Stomach (tissue), 9 donors: ENCODE measurements around the gene GLB1L2. TPM values are rescaled to one million over a fixed set of nuclear protein-coding genes. Genes with fewer than 3 reads are reported as not detected.
A peak's percentile ranks its signal among the peaks of the same experiment; 100 is the strongest.

Source experiments
- DNase-seq, 2 donors: peaks; one replicate each; pipeline versions ENCODE4 v3.0.0 to v3.0.0-alpha.2; 2013 to 2019
- H3K27ac ChIP-seq, 5 donors: fragments of 200-600 bp in 4 of 5; sonication (generic) in 4 of 5; one replicate each; pipeline ENCODE4 v1.5.1; 2013 to 2019; ENCODE audit warnings: mild to moderate bottlenecking in 1 of 5, moderate library complexity in 1 of 5
- H3K27me3 ChIP-seq, 3 donors: fragments of 200-600 bp; sonication (generic); one replicate each; pipeline ENCODE4 v1.5.1; 2017 to 2019; ENCODE audit warnings: mixed run types in 1 of 3
- H3K36me3 ChIP-seq, 4 donors: fragments of 200-600 bp; sonication (generic); 1 replicate in 3 of 4; 2 replicates in 1 of 4; pipeline ENCODE4 v1.5.1; 2016 to 2019
- H3K4me1 ChIP-seq, 4 donors: fragments of 200-600 bp; sonication (generic); one replicate each; pipeline ENCODE4 v1.5.1; 2016 to 2019
- H3K4me3 ChIP-seq, 4 donors: fragments of 200-600 bp; sonication (generic) in 3 of 4; one replicate each; pipeline ENCODE4 v1.5.1; 2016 to 2019; ENCODE audit warnings: mild to moderate bottlenecking in 1 of 4
- H3K9me3 ChIP-seq, 4 donors: fragments of 200-600 bp; sonication (generic); one replicate each; pipeline ENCODE4 v1.5.1; 2016 to 2019
- EP300 ChIP-seq: sonication (generic); formaldehyde crosslinking; IDR thresholded peaks from one replicate; pipeline ENCODE4 v1.6.1; 2017; ENCODE audit warnings: antibody characterized with exemption
- POLR2A ChIP-seq, 4 donors: fragments of 450-650 bp; IDR thresholded peaks; one replicate each; pipeline ENCODE4 v1.6.1; 2016; ENCODE audit warnings: antibody characterized with exemption in 4 of 4, control low read depth in 2 of 4, mild to moderate bottlenecking in 1 of 4, moderate library complexity in 1 of 4
- POLR2AphosphoS5 ChIP-seq, 3 donors: sonication (generic); formaldehyde crosslinking; IDR thresholded peaks; one replicate each; pipeline ENCODE4 v1.6.1; 2016; ENCODE audit warnings: antibody characterized with exemption in 3 of 3
- WGBS, 5 donors: extraction: QIAGEN DNeasy Blood & Tissue Kit in 3 of 5; methylation state at CpG; one replicate each; pipeline versions ENCODE4 v1.1.5 to v1.1.7; 2013 to 2018; 5-methylcytosine and 5-hydroxymethylcytosine counted together
- intact Hi-C: fragments of 100-400 bp; cut with DNase I; formaldehyde crosslinking; loops from one replicate; pipeline ENCODE4 v1.15.1; 2023; ENCODE audit warnings: low total_unique reads
- polyA plus RNA-seq, 3 donors: library from polyadenylated mRNA; stranded (reverse); fragments of 200-250 nt; gene quantifications; one replicate each; pipeline ENCODE4 v1.2.3, GENCODE V29; 2013
- total RNA-seq, 5 donors: library from RNA; depleted of rRNA; stranded (reverse); fragments of >200 nt; gene quantifications; one replicate each; pipeline versions ENCODE4 v1.1.0 to v1.2.3, GENCODE V29; 2014 to 2016
- TF ChIP-seq, protein P1 (sequence below), 7 experiments: fragments of 450-650 bp in 4 of 7; fragments of 200-600 bp in 3 of 7; sonication (generic) in 3 of 7; IDR thresholded peaks; one replicate each; pipeline ENCODE4 v1.5.1; 2016 to 2019; ENCODE audit warnings: antibody characterized with exemption in 7 of 7, control low read depth in 2 of 7, mild to moderate bottlenecking in 1 of 7
- donor health status: healthy with polysubstance abuse.
- donor health status: Bipolar disorder and iron deficiency.
- donor health status: healthy.

The GLB1L2 gene
- total and polyA plus RNA-seq, 8 donors, result 2.1 to 19.2 (median 5.3) TPM

- no peaks in the 10 kb centered on the region for H3K9me3 ChIP-seq
- WGBS, 5 donors, result 58 to 68% (median 62%) methylated on average over 5 of the region's 5 CpGs
- H3K27ac ChIP-seq, result peak overlapping the region; percentile 60 to 79 (median 74)
- intact Hi-C loops, result no loop called here
- peaks cover 7 to 90% (median 41%) of the 10 kb centered on the region in 3 donors for H3K27me3 ChIP-seq
- H3K4me3 ChIP-seq, result peak overlapping the region; percentile 50 to 53 (median 52)
- TF ChIP-seq POLR2AphosphoS5 (IDR thresholded peaks at IDR 0.05), result no peak
- no peak for TF ChIP-seq POLR2A (IDR thresholded peaks at IDR 0.05)
- TF ChIP-seq, protein P1, sequence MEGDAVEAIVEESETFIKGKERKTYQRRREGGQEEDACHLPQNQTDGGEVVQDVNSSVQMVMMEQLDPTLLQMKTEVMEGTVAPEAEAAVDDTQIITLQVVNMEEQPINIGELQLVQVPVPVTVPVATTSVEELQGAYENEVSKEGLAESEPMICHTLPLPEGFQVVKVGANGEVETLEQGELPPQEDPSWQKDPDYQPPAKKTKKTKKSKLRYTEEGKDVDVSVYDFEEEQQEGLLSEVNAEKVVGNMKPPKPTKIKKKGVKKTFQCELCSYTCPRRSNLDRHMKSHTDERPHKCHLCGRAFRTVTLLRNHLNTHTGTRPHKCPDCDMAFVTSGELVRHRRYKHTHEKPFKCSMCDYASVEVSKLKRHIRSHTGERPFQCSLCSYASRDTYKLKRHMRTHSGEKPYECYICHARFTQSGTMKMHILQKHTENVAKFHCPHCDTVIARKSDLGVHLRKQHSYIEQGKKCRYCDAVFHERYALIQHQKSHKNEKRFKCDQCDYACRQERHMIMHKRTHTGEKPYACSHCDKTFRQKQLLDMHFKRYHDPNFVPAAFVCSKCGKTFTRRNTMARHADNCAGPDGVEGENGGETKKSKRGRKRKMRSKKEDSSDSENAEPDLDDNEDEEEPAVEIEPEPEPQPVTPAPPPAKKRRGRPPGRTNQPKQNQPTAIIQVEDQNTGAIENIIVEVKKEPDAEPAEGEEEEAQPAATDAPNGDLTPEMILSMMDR (IDR thresholded peaks at IDR 0.05), result no peak
- no peak for TF ChIP-seq EP300
- H3K36me3 ChIP-seq, result no peaks in the 10 kb centered on the region
- no peak for DNase-seq
- H3K4me1 ChIP-seq, result peaks cover 17 to 39% (median 29%) of the 10 kb centered on the region in 4 donors
Observed at GRCh38 chr11:134410766-134411165, 79.0 kb downstream of the GLB1L2 start.

GRCh38 chr11:134412203-134413042 is 80.6 kb downstream of the GLB1L2 start, which contains the start of gene B3GAT1:
Gene B3GAT1 (minus strand): TSS chr11:134412242. CDS start chr11:134387659, 24,583 bp downstream.
- TF ChIP-seq POLR2AphosphoS5 (IDR thresholded peaks at IDR 0.05) (no peak), EP300 (no peak)
- TF ChIP-seq, protein P1 (IDR thresholded peaks at IDR 0.05), result no peak
- Histone ChIP-seq H3K36me3 (no peaks in the 10 kb centered on the region), H3K4me3 (peak within 1 kb of the TSS; percentile 50 to 60 (median 52)), H3K4me1 (peaks cover 17 to 32% (median 24%) of the 10 kb centered on the region in 4 donors), H3K27ac (peak within 1 kb of the TSS; percentile 60 to 79 (median 74)), H3K9me3 (no peaks in the 10 kb centered on the region), H3K27me3 (peaks cover 7 to 90% (median 38%) of the 10 kb centered on the region in 3 donors)
- intact Hi-C loops, result no loop called here
- WGBS, 5 donors, result 0 to 3% (median 1%) methylated on average over 16 to 79 of the region's 94 CpGs
- DNase-seq, result peak; percentile 64 to 74

- TF ChIP-seq EP300 (no peak), POLR2A (IDR thresholded peaks at IDR 0.05) (no peak), POLR2AphosphoS5 (IDR thresholded peaks at IDR 0.05) (no peak)
- TF ChIP-seq, protein P1 (IDR thresholded peaks at IDR 0.05), result no peak
- Histone ChIP-seq H3K36me3 (no peaks in the 10 kb centered on the region), H3K27ac (peak overlapping the region in 2 of 5 donors; percentile 33 to 58), H3K27me3 (peaks cover 7 to 93% (median 38%) of the 10 kb centered on the region in 3 donors), H3K9me3 (no peaks in the 10 kb centered on the region), H3K4me1 (peaks cover 17 to 29% (median 24%) of the 10 kb centered on the region in 4 donors), H3K4me3 (peak overlapping the region; percentile 50 to 60 (median 52))
- intact Hi-C loops, result no loop called here
- DNase-seq, result no peak
- 9 to 17% (median 14%) methylated on average over 19 to 22 of the region's 22 CpGs for WGBS, 5 donors
Observed at GRCh38 chr11:134413043-134413825, 81.4 kb downstream of the GLB1L2 start.
